Gastrocnemius medialis (tissue), 4 donors: ENCODE data around the gene DNAJB11.

Experiments
- CTCF ChIP-seq, 5 experiments: fragments of 450-650 bp in 3 of 5; fragments of 200-600 bp in 2 of 5; sonication (generic) in 2 of 5; IDR thresholded peaks in 4 of 5; conservative IDR thresholded peaks in 1 of 5; 1 replicate in 4 of 5; 2 replicates in 1 of 5; pipeline ENCODE4 v1.5.1; 2016 to 2019; ENCODE audit warnings: antibody characterized with exemption in 5 of 5, mild to moderate bottlenecking in 3 of 5, moderate library complexity in 3 of 5
- POLR2A ChIP-seq, 2 donors: fragments of 450-650 bp; IDR thresholded peaks; one replicate each; pipeline ENCODE4 v1.6.1; 2017; ENCODE audit warnings: antibody characterized with exemption in 2 of 2, mild to moderate bottlenecking in 2 of 2, moderate library complexity in 2 of 2

DNA sequence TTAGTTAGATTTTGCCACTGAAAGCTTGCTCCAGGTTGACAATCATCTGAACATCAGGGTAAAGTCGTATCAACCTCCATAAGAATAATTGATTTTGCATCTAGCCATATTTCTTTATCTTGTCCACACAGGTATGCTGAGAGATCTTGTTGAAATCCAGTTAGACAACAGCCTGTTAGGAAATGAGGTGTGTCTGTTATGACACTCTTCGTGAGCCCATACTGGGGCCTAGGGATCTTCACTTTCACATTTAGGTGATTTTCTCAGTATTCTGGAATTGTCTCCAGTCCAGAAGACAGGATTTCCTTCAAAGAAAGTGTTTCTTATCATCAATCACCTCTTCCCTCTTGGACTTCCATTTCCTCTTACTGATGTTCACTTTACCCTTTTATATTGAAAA, 18.1 kb downstream of the DNAJB11 start:
- no peak for TF ChIP-seq CTCF (IDR thresholded peaks at IDR 0.05 in 4 of 5, conservative IDR thresholded peaks at IDR 0.05 in 1 of 5)
- no peak for TF ChIP-seq POLR2A (IDR thresholded peaks at IDR 0.05)
